GM19324 (cell line): ENCODE data around the gene P4HA3.

Experiments used
- ATAC-seq: cut with Tn5 transposase; IDR thresholded peaks from one replicate; pipeline ENCODE4 v1.9.1; 2021; ENCODE audit warnings: mild to moderate bottlenecking, moderate library complexity; ENCODE audit not compliant: unreplicated experiment, low FRiP score

P4HA3 gene

DNA sequence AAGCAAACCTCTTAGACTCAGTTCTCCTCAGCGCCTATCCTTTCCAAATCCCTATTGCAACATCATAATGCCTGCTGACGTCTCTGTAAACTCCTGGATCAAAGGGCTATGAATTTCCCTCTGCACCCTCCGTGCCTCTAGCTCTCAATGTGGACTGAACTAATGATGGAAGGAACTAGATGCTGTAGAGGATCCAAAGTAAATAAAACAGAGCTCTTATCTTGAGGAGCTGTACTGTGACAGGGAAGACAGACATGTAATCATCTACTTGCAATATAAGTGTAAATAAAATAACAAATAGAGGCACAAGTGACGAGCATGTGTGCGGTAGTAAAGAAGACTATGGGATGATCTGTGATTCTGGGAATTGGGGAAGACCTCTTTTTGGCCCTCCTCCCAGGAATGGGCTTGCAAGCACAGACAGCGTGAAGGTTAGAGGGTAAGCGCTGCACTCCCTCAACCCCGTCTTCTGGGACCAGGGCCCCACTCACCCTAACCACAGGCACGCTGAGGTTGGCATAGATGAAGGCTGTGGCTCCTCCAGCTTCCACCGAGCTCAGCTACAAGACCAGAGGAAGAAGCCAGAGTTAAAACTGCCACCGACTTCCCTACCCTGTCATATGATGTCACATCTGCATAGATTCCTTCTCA is 42.2 kb downstream of the P4HA3 start:
- ATAC-seq: no peak

DNA sequence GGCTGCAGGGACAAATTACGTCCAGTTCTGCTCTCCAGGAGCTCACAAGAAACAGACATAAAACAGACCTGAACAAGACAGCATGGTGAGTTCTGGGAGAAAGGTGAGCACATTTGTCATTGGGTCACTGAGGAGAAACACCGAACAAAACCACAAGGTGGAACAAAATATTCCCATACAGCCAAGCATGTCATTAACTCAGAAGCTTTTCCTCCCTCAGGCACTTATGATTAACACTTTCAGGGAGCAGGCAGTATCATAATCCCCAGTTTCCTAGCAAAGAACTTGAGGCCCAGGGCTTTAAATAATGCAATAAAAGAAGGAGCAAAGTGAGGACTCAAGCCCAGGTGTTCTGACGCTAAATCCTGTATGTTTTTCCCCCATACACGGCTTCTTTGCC is 43.0 kb downstream of the P4HA3 start:
- ATAC-seq: no peak

DNA sequence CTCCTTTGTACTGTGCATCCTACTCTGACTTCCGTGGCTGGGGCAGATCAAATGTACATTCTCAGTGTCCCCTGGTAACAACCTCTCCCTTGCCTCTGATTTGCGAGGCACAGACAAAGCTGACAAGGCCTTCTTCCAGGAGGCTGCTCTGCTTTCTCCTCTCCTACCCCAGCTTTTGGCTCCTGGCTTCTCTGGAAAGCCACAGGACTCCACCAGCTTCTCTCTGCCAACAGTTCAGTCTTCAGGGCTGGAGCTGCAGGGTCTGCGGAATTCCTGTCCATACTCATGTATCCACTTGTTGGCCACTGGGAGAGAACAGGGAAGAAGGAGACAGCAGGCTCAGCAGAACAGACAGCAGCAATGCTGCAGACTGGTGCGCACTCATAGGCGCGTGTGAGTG is 44.4 kb downstream of the P4HA3 start:
- no peak for ATAC-seq

DNA sequence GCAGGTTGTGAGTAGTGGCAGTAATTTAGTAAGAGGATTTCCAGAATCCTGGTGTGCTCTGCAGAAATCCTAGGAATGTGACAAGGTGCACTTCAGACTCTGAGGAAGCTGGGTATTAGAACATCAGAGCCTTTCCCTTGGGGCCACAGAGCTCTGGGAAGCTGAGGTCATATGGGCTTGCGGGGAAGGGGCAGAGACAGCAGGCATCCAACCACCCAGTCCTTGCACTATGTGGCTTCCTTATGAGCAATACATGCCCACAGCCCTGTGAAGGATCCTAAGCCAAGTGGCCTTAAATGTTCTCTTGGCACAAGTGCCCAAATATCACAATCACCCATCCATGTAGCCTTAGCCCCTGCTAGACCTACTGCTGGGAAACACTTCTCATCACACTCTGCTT is 46.2 kb downstream of the P4HA3 start:
- ATAC-seq: no peak

GRCh38 chr11:74262725-74263124 is 48.7 kb downstream of the P4HA3 start:
- ATAC-seq: no peak

GRCh38 chr11:74257959-74258553 is 53.4 kb downstream of the P4HA3 start:
- ATAC-seq: no peak

GRCh38 chr11:74256378-74257133 is 54.9 kb downstream of the P4HA3 start:
- no peak for ATAC-seq

DNA sequence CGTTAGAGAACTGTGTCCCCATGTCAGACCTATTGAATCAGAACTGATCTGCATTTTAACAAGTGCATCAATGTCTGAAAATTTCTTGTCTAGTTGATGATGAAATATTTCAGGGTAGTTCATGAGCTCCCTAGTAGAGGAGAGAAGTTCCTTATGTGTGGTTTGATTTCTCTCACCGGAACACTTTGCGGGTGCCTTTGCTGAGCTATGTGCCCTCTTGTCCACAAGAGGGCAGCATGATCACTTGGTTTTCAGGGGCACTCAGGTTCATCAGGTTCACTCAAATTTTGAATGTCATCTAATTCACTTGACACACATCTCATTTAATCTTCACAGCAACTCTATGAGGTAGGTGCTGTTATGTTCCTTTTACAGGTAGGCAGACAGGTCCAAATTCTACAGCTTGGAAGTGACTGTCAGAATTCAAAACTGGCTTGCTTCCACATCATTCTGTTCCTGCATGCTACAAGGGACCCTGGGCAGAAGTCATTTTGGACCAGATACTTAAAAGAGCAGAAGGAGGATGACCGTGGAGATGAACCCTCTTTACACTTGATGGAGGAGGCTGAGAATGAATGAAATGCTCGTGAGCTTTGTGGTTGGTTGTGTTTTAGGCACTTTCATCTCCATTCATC is 55.6 kb downstream of the P4HA3 start:
- no peak for ATAC-seq

- no peak for ATAC-seq
These were observed 58.1 kb downstream of the P4HA3 start for GRCh38 chr11:74253361-74253760.

DNA sequence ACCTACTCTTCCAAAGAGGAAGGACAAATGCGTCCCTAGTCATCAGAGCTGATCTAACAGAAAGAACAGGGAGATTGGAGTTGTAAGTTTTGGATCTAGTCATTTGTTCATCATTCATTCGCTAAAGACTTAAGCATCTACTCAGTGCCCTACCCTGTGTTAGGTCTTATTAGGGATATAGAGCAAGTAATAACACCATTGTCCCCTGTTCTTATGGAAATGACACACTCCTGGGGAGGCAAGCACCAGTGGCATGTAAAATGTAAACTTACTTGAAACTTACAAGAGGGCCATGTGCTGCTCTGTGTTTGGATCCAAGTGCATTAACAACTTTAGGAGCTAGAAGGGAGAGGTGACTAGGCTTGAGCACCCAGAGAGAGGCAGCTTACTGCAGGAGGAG is 61.9 kb downstream of the P4HA3 start:
- no peak for ATAC-seq

DNA sequence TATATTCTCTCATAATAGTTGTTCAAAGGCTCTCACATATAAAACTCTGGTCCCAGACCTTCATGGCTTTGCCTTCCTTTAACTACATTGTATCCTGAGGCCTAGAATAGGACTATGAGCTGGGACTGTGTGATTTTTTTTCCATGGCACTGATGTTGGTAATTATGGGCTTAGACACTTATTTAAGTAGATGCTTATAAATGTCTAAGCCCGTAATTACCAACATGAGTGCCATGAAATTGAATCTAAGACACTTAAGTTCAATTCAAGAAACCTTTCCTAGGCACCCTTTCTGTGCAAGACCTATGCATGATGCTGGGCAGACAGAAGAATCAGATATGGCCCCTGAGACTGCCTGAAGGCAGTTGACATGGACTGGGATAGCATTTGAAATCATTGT is 63.0 kb downstream of the P4HA3 start:
- ATAC-seq: no peak

DNA sequence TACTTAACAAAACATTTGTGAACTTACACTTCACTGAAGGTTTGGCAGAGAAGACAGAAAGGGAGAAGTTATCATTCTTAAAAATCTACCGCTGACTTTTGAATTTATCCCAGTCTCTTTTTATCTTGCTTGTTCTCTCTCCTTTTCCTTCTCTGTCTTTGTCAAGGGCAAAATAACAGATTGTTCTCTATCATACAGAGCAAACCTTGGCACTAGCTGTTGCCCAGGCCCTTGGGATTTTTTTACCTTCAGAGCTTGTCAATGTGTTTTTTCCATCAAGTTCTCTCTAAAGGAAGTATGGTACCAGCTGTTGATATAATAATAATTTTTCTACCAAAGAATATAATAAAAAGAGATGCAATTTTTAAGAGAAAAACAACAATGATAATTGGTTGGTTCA is 73.2 kb downstream of the P4HA3 start:
- no peak for ATAC-seq

GRCh38 chr11:74237541-74237940 is 73.9 kb downstream of the P4HA3 start:
- no peak for ATAC-seq

DNA sequence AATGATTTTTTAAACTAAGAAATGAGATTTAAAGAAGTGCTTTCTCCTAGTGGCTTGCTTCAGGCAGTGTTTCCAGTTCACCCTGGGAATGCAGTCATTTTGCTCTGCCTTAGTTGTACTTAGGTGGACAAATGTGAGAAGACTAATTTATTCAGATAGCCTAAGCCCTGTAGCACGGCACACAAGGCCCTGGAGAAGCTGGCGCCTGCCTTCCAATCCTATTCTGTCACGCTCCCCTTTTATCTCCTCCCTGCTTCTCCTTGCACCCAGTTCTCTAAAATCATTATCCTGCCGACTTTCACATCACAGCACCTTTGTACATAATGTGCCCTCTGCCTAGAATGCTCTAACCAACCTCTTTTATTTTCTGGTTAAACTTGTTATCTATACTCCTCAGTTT is 76.3 kb downstream of the P4HA3 start:
- ATAC-seq: no peak

DNA sequence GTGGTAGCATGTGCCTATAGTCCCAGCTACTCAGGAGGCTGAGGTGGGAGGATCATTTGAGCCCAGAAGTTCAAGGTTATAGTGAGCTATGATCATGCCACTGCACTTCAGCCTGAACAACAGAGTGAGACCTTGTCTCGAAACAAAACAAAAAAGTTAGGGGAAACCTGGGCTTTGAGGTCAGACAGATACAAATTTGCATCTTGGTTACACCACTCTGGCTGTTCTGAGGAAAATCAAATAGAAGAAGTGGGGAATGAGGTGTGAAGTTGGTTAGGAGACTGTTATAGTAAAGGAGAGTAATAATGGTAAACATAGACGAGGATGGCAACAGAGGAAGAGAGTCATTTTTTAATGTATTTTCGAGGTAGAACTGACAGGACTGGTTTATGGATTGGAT is 77.8 kb downstream of the P4HA3 start:
- ATAC-seq: no peak

DNA sequence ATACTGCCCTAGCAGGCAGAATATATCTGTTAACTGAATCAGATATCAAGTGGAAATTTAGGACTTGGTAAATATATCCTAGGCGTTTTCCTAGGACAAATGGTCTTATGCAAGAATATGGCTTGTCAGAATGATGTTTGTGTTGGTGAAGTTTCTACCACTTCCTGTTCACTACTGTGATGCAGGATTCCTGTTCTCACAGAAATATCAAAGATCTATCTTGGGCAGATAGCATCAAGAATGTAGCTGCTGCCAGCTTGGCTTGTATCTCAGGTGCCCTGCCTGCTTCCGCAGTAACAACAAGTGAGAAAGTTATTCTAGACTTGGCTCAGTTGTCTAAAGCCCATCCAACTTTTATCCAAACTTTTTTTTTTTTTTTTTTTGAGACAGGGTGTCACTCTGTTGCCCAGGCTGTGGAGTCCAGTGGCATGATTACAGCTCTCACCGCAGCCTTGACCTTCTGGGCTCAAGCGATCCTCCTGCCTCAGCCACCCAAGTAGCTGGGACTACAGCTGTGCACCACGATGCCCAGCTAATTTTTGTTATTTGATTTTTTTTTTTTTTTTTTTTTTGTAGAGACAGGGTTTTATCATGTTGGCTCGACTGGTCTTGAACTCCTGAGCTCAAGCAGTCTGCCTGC is 79.0 kb downstream of the P4HA3 start:
- no peak for ATAC-seq

GRCh38 chr11:74226907-74227306 is 84.5 kb downstream of the P4HA3 start:
- no peak for ATAC-seq

GRCh38 chr11:74225565-74225964 is 85.9 kb downstream of the P4HA3 start:
- ATAC-seq: no peak

GRCh38 chr11:74221816-74222215 is 89.6 kb downstream of the P4HA3 start:
- ATAC-seq: no peak

GRCh38 chr11:74220376-74220775 is 91.1 kb downstream of the P4HA3 start:
- no peak for ATAC-seq
